ENCODE data around the gene SERPINB6. TPM values are rescaled to one million over a fixed set of nuclear protein-coding genes. Genes with fewer than 3 reads are reported as not detected.
"Not testable (repeated sequence)": the region's sequence is repeated elsewhere in the genome, so short reads cannot be mapped to it uniquely, and the experiment has no call there.

Gene SERPINB6
- total and polyA plus RNA-seq, 2 experiments from 2014 or later = 95.7 to 149 TPM

GRCh38 chr6:2914318-2914660 is 57.1 kb downstream of the SERPINB6 start:
- TF ChIP-seq EZH2 (IDR thresholded peaks at IDR 0.05; ENCODE audit: insufficient read depth, poor library complexity, severe bottlenecking) (no peak), EZH2phosphoT487 (IDR thresholded peaks at IDR 0.05; ENCODE audit: insufficient read depth, low read depth) (no peak)
- DNase-seq = no peak
- Histone ChIP-seq H3K4me2 (ENCODE audit: unreplicated experiment) (no peak overlapping the region), H3K4me3 (no peak overlapping the region), H3K4me1 (ENCODE audit: insufficient read depth) (no peaks in the 10 kb centered on the region), H3K36me3 (ENCODE audit: low read depth) (no peaks in the 10 kb centered on the region), H3F3A (ENCODE audit: insufficient read depth) (no peaks in the 10 kb centered on the region), H3K9me3 (ENCODE audit: low read depth) (no peaks in the 10 kb centered on the region), H3K27ac (no peak overlapping the region), H3K9ac (no peak overlapping the region), H2AFZ (no peak overlapping the region), H3K9me2 (ENCODE audit: insufficient read depth) (no peaks in the 10 kb centered on the region), H3K79me2 (ENCODE audit: insufficient read depth) (no peaks in the 10 kb centered on the region), H3K27me3 (replicated peaks; ENCODE audit: insufficient read depth) (peaks cover 4% of the 10 kb centered on the region; the same call in 1 of the 2 replicates), H4K20me1 (ENCODE audit: insufficient read depth) (no peaks in the 10 kb centered on the region)
- in situ Hi-C loops (cut with MboI) = no loop called here
- WGBS, 2 experiments (ENCODE audit: low coverage in 1 of 2, low lambda C conversion rate in 2 of 2, missing lambda C conversion rate in 2 of 2) = 76 to 82% methylated on average over 7 of the region's 7 CpGs

- Histone ChIP-seq H4K20me1 (ENCODE audit: insufficient read depth) (no peaks in the 10 kb centered on the region), H3K9me3 (ENCODE audit: low read depth) (no peaks in the 10 kb centered on the region), H3K27ac (no peak overlapping the region), H3K36me3 (ENCODE audit: low read depth) (no peaks in the 10 kb centered on the region), H3K4me1 (ENCODE audit: insufficient read depth) (no peaks in the 10 kb centered on the region), H3K79me2 (ENCODE audit: insufficient read depth) (no peaks in the 10 kb centered on the region), H3F3A (ENCODE audit: insufficient read depth) (no peaks in the 10 kb centered on the region), H3K9ac (no peak overlapping the region), H3K9me2 (ENCODE audit: insufficient read depth) (no peaks in the 10 kb centered on the region), H3K4me2 (ENCODE audit: unreplicated experiment) (no peak overlapping the region), H2AFZ (no peak overlapping the region), H3K27me3 (replicated peaks; ENCODE audit: insufficient read depth) (peaks cover 4% of the 10 kb centered on the region; the same call in 1 of the 2 replicates), H3K4me3 (no peak overlapping the region)
- 79 to 81% methylated on average over 11 of the region's 11 CpGs for WGBS, 2 experiments (ENCODE audit: low coverage in 1 of 2, low lambda C conversion rate in 2 of 2, missing lambda C conversion rate in 2 of 2)
- TF ChIP-seq EZH2phosphoT487 (IDR thresholded peaks at IDR 0.05; ENCODE audit: insufficient read depth, low read depth) (no peak), EZH2 (IDR thresholded peaks at IDR 0.05; ENCODE audit: insufficient read depth, poor library complexity, severe bottlenecking) (no peak)
- in situ Hi-C loops (cut with MboI) = no loop called here
- no peak for DNase-seq
Observed at GRCh38 chr6:2913621-2914317, 57.6 kb downstream of the SERPINB6 start.

GRCh38 chr6:2911171-2911570 is 60.2 kb downstream of the SERPINB6 start:
- Histone ChIP-seq H3K4me3 (no peak overlapping the region), H3K79me2 (ENCODE audit: insufficient read depth) (no peaks in the 10 kb centered on the region), H2AFZ (no peak overlapping the region), H4K20me1 (ENCODE audit: insufficient read depth) (no peaks in the 10 kb centered on the region), H3K36me3 (ENCODE audit: low read depth) (no peaks in the 10 kb centered on the region), H3K4me2 (ENCODE audit: unreplicated experiment) (no peak overlapping the region), H3F3A (ENCODE audit: insufficient read depth) (no peaks in the 10 kb centered on the region), H3K4me1 (ENCODE audit: insufficient read depth) (no peaks in the 10 kb centered on the region), H3K9me2 (ENCODE audit: insufficient read depth) (no peaks in the 10 kb centered on the region), H3K9me3 (ENCODE audit: low read depth) (no peaks in the 10 kb centered on the region), H3K27ac (no peak overlapping the region), H3K27me3 (replicated peaks; ENCODE audit: insufficient read depth) (no peaks in the 10 kb centered on the region), H3K9ac (no peak overlapping the region)
- in situ Hi-C loops (cut with MboI) = no loop called here
- no peak for TF ChIP-seq EZH2phosphoT487 (IDR thresholded peaks at IDR 0.05; ENCODE audit: insufficient read depth, low read depth)
- no peak for TF ChIP-seq EZH2 (IDR thresholded peaks at IDR 0.05; ENCODE audit: insufficient read depth, poor library complexity, severe bottlenecking)
- no peak for DNase-seq
- 79% methylated on average over 4 of the region's 4 CpGs for WGBS, 2 experiments (ENCODE audit: low coverage in 1 of 2, low lambda C conversion rate in 2 of 2, missing lambda C conversion rate in 2 of 2)

GRCh38 chr6:2909718-2910117 is 61.6 kb downstream of the SERPINB6 start:
- no peaks in the 10 kb centered on the region for H3K79me2 ChIP-seq (ENCODE audit: insufficient read depth)
- no peaks in the 10 kb centered on the region for H3K4me1 ChIP-seq (ENCODE audit: insufficient read depth)
- H3K36me3 ChIP-seq (ENCODE audit: low read depth) = no peaks in the 10 kb centered on the region
- TF ChIP-seq EZH2 (IDR thresholded peaks at IDR 0.05; ENCODE audit: insufficient read depth, poor library complexity, severe bottlenecking) = no peak
- TF ChIP-seq EZH2phosphoT487 (IDR thresholded peaks at IDR 0.05; ENCODE audit: insufficient read depth, low read depth) = no peak
- H3K4me3 ChIP-seq = no peak overlapping the region
- H3K9me2 ChIP-seq (ENCODE audit: insufficient read depth) = no peaks in the 10 kb centered on the region
- H4K20me1 ChIP-seq (ENCODE audit: insufficient read depth) = no peaks in the 10 kb centered on the region
- no peaks in the 10 kb centered on the region for H3K27me3 ChIP-seq (replicated peaks; ENCODE audit: insufficient read depth)
- WGBS, 2 experiments (ENCODE audit: low coverage in 1 of 2, low lambda C conversion rate in 2 of 2, missing lambda C conversion rate in 2 of 2) = 86 to 87% methylated on average over 4 of the region's 4 CpGs
- H3K9ac ChIP-seq = no peak overlapping the region
- H3K4me2 ChIP-seq (ENCODE audit: unreplicated experiment) = no peak overlapping the region
- H2AFZ ChIP-seq = no peak overlapping the region
- in situ Hi-C loops (cut with MboI) = no loop called here
- H3K9me3 ChIP-seq (ENCODE audit: low read depth) = no peaks in the 10 kb centered on the region
- DNase-seq = peak; percentile 8
- no peaks in the 10 kb centered on the region for H3F3A ChIP-seq (ENCODE audit: insufficient read depth)
- no peak overlapping the region for H3K27ac ChIP-seq

GRCh38 chr6:2909051-2909606 is 62.2 kb downstream of the SERPINB6 start:
- 83 to 84% methylated on average over 15 to 16 of the region's 16 CpGs for WGBS, 2 experiments (ENCODE audit: low coverage in 1 of 2, low lambda C conversion rate in 2 of 2, missing lambda C conversion rate in 2 of 2)
- DNase-seq; H4K20me1 ChIP-seq (ENCODE audit: insufficient read depth): not testable (repeated sequence)

GRCh38 chr6:2908516-2908915 is 62.9 kb downstream of the SERPINB6 start:
- H3K9ac ChIP-seq; H3F3A ChIP-seq (ENCODE audit: insufficient read depth); H3K27ac ChIP-seq; H4K20me1 ChIP-seq (ENCODE audit: insufficient read depth); in situ Hi-C loops (cut with MboI); H3K36me3 ChIP-seq (ENCODE audit: low read depth); H3K27me3 ChIP-seq (replicated peaks; ENCODE audit: insufficient read depth); H3K4me3 ChIP-seq; H3K79me2 ChIP-seq (ENCODE audit: insufficient read depth); H3K9me2 ChIP-seq (ENCODE audit: insufficient read depth); H3K4me1 ChIP-seq (ENCODE audit: insufficient read depth); DNase-seq; H2AFZ ChIP-seq; H3K9me3 ChIP-seq (ENCODE audit: low read depth); H3K4me2 ChIP-seq (ENCODE audit: unreplicated experiment): not testable (repeated sequence)
- 77 to 88% methylated on average over 3 of the region's 3 CpGs for WGBS, 2 experiments (ENCODE audit: low coverage in 1 of 2, low lambda C conversion rate in 2 of 2, missing lambda C conversion rate in 2 of 2)

More at GRCh38 chr6:2909051-2909606, 62.2 kb downstream of the SERPINB6 start:
- H3K4me2 ChIP-seq (ENCODE audit: unreplicated experiment); in situ Hi-C loops (cut with MboI); H3K9ac ChIP-seq; H3F3A ChIP-seq (ENCODE audit: insufficient read depth); H3K27ac ChIP-seq; H3K27me3 ChIP-seq (replicated peaks; ENCODE audit: insufficient read depth); H2AFZ ChIP-seq; H3K4me1 ChIP-seq (ENCODE audit: insufficient read depth); H3K36me3 ChIP-seq (ENCODE audit: low read depth); H3K9me2 ChIP-seq (ENCODE audit: insufficient read depth); H3K79me2 ChIP-seq (ENCODE audit: insufficient read depth); H3K9me3 ChIP-seq (ENCODE audit: low read depth); H3K4me3 ChIP-seq: not testable (repeated sequence)

Measured in GM23248 (cell line).